ENCODE results near the gene SMPD1. TPM values are rescaled to one million over a fixed set of nuclear protein-coding genes. Genes with fewer than 3 reads are reported as not detected.
A peak's percentile ranks its signal among the peaks of the same experiment; 100 is the strongest.

The SMPD1 gene
- total RNA-seq, 1 donor, result 75.6 TPM

- TF ChIP-seq CTCF (IDR thresholded peaks at IDR 0.05; ENCODE audit: extremely low read depth, low read depth, low read length), result no peak
- Histone ChIP-seq H3K4me1 (ENCODE audit: insufficient read depth, low read length) (peaks cover 9% of the 10 kb centered on the region), H4K20me1 (ENCODE audit: insufficient read depth, low read length) (peaks cover 17% of the 10 kb centered on the region)
These were observed 30.4 kb downstream of the SMPD1 start for GRCh38 chr11:6420677-6421076.

DNA sequence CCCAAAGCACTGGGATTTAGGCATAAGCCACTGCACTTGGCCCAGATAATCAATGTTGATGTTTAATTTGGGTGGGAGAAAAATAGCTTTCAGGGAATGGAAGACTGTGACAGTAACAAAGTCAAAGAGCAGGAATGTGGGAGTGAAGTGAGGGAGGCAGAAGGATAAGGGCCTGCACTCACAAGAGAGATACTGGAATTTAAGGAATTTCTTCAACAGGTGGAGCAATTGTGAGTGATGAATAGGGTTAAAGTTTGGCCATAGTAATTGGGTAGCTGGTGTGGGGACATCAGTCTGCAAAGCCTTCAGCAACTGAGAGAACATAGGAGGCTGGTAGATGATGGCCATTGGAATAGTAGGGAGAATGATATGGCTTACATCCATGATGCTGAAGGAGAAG is 37.2 kb downstream of the SMPD1 start:
- Histone ChIP-seq H3K27ac (ENCODE audit: low read depth, low read length) (no peak overlapping the region), H3K9me3 (ENCODE audit: low read depth, low read length) (no peaks in the 10 kb centered on the region), H3K79me2 (ENCODE audit: insufficient read depth, low read length) (no peaks in the 10 kb centered on the region), H4K20me1 (ENCODE audit: insufficient read depth, low read length) (no peaks in the 10 kb centered on the region), H2AFZ (ENCODE audit: low read length) (no peak overlapping the region), H3K4me1 (ENCODE audit: insufficient read depth, low read length) (peaks cover 8% of the 10 kb centered on the region), H3K27me3 (ENCODE audit: insufficient read depth, low read length) (peaks cover 11% of the 10 kb centered on the region), H3K4me2 (ENCODE audit: insufficient read depth, low read length) (no peak overlapping the region), H3K36me3 (ENCODE audit: insufficient read depth, low read length) (no peaks in the 10 kb centered on the region), H3K4me3 (ENCODE audit: insufficient read depth, low read length) (no peak overlapping the region)
- no peak for TF ChIP-seq CTCF (IDR thresholded peaks at IDR 0.05; ENCODE audit: extremely low read depth, low read depth, low read length)
- DNase-seq (ENCODE audit: insufficient read length, low spot score, missing footprints), result no peak

More at GRCh38 chr11:6420677-6421076, 30.4 kb downstream of the SMPD1 start:
- Histone ChIP-seq H3K9me3 (ENCODE audit: low read depth, low read length) (no peaks in the 10 kb centered on the region), H3K79me2 (ENCODE audit: insufficient read depth, low read length) (peaks cover 5% of the 10 kb centered on the region), H3K27ac (ENCODE audit: low read depth, low read length) (no peak overlapping the region), H2AFZ (ENCODE audit: low read length) (no peak overlapping the region), H3K27me3 (ENCODE audit: insufficient read depth, low read length) (peaks cover 12% of the 10 kb centered on the region), H3K36me3 (ENCODE audit: insufficient read depth, low read length) (no peaks in the 10 kb centered on the region), H3K4me3 (ENCODE audit: insufficient read depth, low read length) (no peak overlapping the region), H3K4me2 (ENCODE audit: insufficient read depth, low read length) (no peak overlapping the region)
- no peak for DNase-seq (ENCODE audit: insufficient read length, low spot score, missing footprints)

GRCh38 chr11:6431861-6432260 is 41.6 kb downstream of the SMPD1 start:
- no peak for TF ChIP-seq CTCF (IDR thresholded peaks at IDR 0.05; ENCODE audit: extremely low read depth, low read depth, low read length)
- no peak overlapping the region for H3K27ac ChIP-seq (ENCODE audit: low read depth, low read length)
- no peak overlapping the region for H3K4me3 ChIP-seq (ENCODE audit: insufficient read depth, low read length)
- no peak overlapping the region for H3K4me2 ChIP-seq (ENCODE audit: insufficient read depth, low read length)
- DNase-seq (ENCODE audit: insufficient read length, low spot score, missing footprints), result peak; percentile 82
- H3K36me3 ChIP-seq (ENCODE audit: insufficient read depth, low read length), result no peaks in the 10 kb centered on the region
- no peaks in the 10 kb centered on the region for H3K9me3 ChIP-seq (ENCODE audit: low read depth, low read length)
- no peak overlapping the region for H2AFZ ChIP-seq (ENCODE audit: low read length)
- no peaks in the 10 kb centered on the region for H3K79me2 ChIP-seq (ENCODE audit: insufficient read depth, low read length)
- H4K20me1 ChIP-seq (ENCODE audit: insufficient read depth, low read length), result no peaks in the 10 kb centered on the region
- peaks cover 8% of the 10 kb centered on the region for H3K4me1 ChIP-seq (ENCODE audit: insufficient read depth, low read length)
- peaks cover 2% of the 10 kb centered on the region for H3K27me3 ChIP-seq (ENCODE audit: insufficient read depth, low read length)

DNA sequence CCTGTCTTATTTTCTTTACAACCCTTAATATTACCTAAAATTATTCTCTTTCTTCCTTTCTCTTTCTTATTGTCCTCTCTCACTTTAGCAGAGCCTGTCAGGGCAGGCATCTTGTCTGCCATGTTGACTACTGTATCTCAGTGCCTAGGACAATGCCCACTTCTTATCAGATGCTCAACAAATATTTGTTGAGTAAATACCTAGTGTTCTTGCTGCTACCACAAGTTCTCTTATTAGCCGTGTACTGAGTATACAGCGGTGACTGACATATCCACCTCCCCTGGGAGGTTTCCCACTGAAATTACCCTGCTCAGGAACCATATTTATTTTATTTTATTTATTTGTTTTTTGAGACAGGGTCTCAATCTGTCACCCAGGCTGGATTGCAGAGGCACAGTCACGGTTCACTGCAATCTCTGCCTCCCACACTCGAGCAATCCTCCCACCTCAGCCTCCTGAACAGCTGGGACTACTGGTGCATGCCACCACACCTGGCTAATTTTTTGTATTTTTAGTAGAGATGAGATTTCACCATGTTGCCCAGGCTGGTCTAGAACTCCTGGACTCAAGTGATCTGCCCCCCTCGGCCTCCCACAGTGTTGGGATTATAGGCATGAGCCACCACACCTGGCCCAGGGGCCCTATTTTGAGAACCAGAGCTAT is 43.9 kb downstream of the SMPD1 start:
- TF ChIP-seq CTCF (IDR thresholded peaks at IDR 0.05; ENCODE audit: extremely low read depth, low read depth, low read length), result no peak
- no peak for DNase-seq (ENCODE audit: insufficient read length, low spot score, missing footprints)
- Histone ChIP-seq H3K9me3 (ENCODE audit: low read depth, low read length) (no peaks in the 10 kb centered on the region), H4K20me1 (ENCODE audit: insufficient read depth, low read length) (no peaks in the 10 kb centered on the region), H3K4me2 (ENCODE audit: insufficient read depth, low read length) (no peak overlapping the region), H3K36me3 (ENCODE audit: insufficient read depth, low read length) (no peaks in the 10 kb centered on the region), H3K4me3 (ENCODE audit: insufficient read depth, low read length) (no peak overlapping the region), H3K27ac (ENCODE audit: low read depth, low read length) (no peak overlapping the region), H3K4me1 (ENCODE audit: insufficient read depth, low read length) (peaks cover 8% of the 10 kb centered on the region), H3K79me2 (ENCODE audit: insufficient read depth, low read length) (no peaks in the 10 kb centered on the region), H2AFZ (ENCODE audit: low read length) (no peak overlapping the region), H3K27me3 (ENCODE audit: insufficient read depth, low read length) (no peaks in the 10 kb centered on the region)

Data from osteoblast (primary cell).